Astrocyte (in vitro differentiated cells and primary cell): Measurements from ENCODE around the gene LHPP.

Experiments used
- EZH2 ChIP-seq: IDR thresholded peaks from 2 replicates; pipeline ENCODE4 v1.6.1; 2012; ENCODE audit warnings: mild to moderate bottlenecking, low read length, inconsistent platforms; ENCODE audit not compliant: insufficient read depth
- TF ChIP-seq, protein P1 (sequence below): IDR thresholded peaks from 2 replicates; pipeline ENCODE4 v1.5.1; 2011; ENCODE audit warnings: low read depth, mild to moderate bottlenecking, inconsistent platforms, low read length, moderate library complexity; ENCODE audit not compliant: insufficient read depth

GRCh38 chr10:124645467-124646095 lies 184.0 kb downstream of the LHPP start:
- TF ChIP-seq, protein P1, sequence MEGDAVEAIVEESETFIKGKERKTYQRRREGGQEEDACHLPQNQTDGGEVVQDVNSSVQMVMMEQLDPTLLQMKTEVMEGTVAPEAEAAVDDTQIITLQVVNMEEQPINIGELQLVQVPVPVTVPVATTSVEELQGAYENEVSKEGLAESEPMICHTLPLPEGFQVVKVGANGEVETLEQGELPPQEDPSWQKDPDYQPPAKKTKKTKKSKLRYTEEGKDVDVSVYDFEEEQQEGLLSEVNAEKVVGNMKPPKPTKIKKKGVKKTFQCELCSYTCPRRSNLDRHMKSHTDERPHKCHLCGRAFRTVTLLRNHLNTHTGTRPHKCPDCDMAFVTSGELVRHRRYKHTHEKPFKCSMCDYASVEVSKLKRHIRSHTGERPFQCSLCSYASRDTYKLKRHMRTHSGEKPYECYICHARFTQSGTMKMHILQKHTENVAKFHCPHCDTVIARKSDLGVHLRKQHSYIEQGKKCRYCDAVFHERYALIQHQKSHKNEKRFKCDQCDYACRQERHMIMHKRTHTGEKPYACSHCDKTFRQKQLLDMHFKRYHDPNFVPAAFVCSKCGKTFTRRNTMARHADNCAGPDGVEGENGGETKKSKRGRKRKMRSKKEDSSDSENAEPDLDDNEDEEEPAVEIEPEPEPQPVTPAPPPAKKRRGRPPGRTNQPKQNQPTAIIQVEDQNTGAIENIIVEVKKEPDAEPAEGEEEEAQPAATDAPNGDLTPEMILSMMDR: no peak
- TF ChIP-seq EZH2: no peak
